Activated CD8-positive, alpha-beta memory T cell treated with anti-CD3 and anti-CD28 coated beads for 4 hours (primary cell): ENCODE results near the gene COX8A.
"Not testable (repeated sequence)": the region's sequence is repeated elsewhere in the genome, so short reads cannot be mapped to it uniquely, and the experiment has no call there.

ENCODE experiments used
- DNase-seq, 2 donors: peaks; one replicate each; pipeline ENCODE4 v3.0.0-alpha.2; 2020; ENCODE audit warnings: low read depth in 2 of 2

The COX8A gene

GRCh38 chr11:63969461-63969860 is 5.0 kb upstream of the COX8A start:
- no peak for DNase-seq

GRCh38 chr11:63970902-63971301 is 3.5 kb upstream of the COX8A start:
- no peak for DNase-seq

GRCh38 chr11:63973912-63974258 is 535 bp upstream of the COX8A start:
- DNase-seq = not testable (repeated sequence)

GRCh38 chr11:63978551-63979239 is 4.3 kb downstream of the COX8A start:
- no peak for DNase-seq

- no peak for DNase-seq
These were observed 5.0 kb downstream of the COX8A start for GRCh38 chr11:63979426-63979825.

- DNase-seq = peak in 1 of 2 donors; percentile 40
These were observed 11.4 kb downstream of the COX8A start for GRCh38 chr11:63985812-63986155.

GRCh38 chr11:63986156-63986931 is 11.9 kb downstream of the COX8A start, which contains the start of gene OTUB1:
Gene OTUB1 (plus strand): TSS chr11:63986438. CDS start chr11:63986457, 19 bp downstream.
- peak; percentile 76 to 79 for DNase-seq

GRCh38 chr11:63986932-63987513 is 12.6 kb downstream of the COX8A start:
- DNase-seq = no peak

- DNase-seq = no peak
These were observed 17.1 kb downstream of the COX8A start for GRCh38 chr11:63991558-63991957.

- DNase-seq = no peak
These were observed 18.7 kb downstream of the COX8A start for GRCh38 chr11:63993100-63993499.

- DNase-seq = no peak
These were observed 19.6 kb downstream of the COX8A start for GRCh38 chr11:63993993-63994392.

GRCh38 chr11:63996512-63996911 is 22.1 kb downstream of the COX8A start:
- DNase-seq = no peak

- no peak for DNase-seq
These were observed 22.8 kb downstream of the COX8A start for GRCh38 chr11:63997104-63997700.

- no peak for DNase-seq
These were observed 23.4 kb downstream of the COX8A start for GRCh38 chr11:63997801-63998337.

GRCh38 chr11:63998558-63999348 is 24.3 kb downstream of the COX8A start:
- DNase-seq = no peak

GRCh38 chr11:63999349-64000025 is 25.1 kb downstream of the COX8A start:
- DNase-seq = peak; percentile 31 to 38

GRCh38 chr11:64000026-64000739 is 25.8 kb downstream of the COX8A start:
- DNase-seq = peak; percentile 29 to 43

- no peak for DNase-seq
These were observed 26.5 kb downstream of the COX8A start for GRCh38 chr11:64000740-64001483.
